Measurements from ENCODE around the gene SFXN3.

SFXN3 gene

DNA sequence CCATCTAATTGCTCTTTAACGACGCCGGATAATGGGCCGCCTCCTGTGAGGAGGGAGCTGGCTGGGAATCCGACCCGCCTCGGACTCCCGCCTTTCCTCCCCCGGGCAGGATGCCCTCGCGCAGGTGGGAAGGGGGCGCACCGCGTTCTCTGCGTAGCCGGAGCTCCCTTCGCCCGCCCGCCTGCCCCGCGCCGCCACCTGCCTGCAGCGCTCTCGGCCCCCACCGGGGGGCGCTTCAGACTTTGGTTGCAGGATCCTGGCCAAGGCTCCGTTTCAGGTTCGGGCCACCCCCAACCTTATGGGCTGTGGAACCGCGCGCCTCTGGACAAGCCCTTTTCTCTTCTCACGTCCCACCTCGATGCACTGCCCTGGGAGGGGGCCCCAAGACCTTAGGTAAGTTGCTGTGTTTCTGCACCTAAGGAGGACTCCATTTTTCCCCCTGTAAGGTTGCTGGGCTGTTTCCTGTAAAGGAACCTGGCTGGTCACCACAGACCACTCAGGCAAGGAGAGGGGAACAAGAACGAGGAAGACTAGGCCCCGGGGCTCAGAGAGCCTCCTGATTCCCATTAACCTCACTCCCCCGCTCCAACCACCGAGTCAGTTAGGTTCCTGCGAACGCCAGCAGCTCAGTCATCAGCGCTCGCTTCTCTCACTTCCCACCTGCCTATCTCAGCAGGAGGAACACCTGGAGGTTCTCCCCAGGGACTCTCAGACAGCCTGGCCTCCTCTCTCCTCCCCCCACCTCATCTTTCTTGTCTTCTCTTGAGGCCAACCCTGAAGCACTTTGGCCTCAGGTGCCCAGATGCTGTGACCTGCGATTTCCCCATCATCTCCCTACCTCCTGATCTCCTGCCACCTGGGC, 19.4 kb downstream of the SFXN3 start:
- peaks cover 22% of the 10 kb centered on the region for H3K79me2 ChIP-seq (ENCODE audit: control insufficient read depth, low read length)

DNA sequence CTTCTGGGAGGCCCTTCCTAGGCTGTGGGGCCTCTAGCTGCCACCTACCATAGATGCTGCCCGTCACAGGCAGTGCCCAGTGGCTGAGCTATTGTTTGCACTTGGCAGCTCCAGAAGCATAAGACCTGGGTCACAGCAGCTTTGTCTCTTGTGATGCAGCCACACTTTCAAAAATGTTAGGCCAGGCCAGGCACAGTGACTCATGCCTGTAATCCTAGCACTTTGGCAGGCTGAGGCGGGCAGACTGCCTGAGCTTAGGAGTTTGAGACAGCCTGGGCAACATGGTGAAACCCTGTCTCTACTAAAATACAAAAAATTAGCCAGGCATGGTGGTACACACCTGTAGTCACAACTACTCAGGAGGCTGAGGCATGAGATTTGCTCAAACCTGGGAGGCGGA, 21.3 kb downstream of the SFXN3 start:
- Histone ChIP-seq H3K4me1 (ENCODE audit: control insufficient read depth, low read length) (peaks cover 42% of the 10 kb centered on the region), H3K27me3 (ENCODE audit: control insufficient read depth, low read length) (no peaks in the 10 kb centered on the region), H3K9me3 (ENCODE audit: control insufficient read depth, insufficient read depth, low read length) (no peaks in the 10 kb centered on the region), H3F3A (ENCODE audit: control insufficient read depth, insufficient read depth) (peaks cover 5% of the 10 kb centered on the region; the same call in 1 of the 2 replicates), H3K27ac (ENCODE audit: low read depth, low read length) (no peak overlapping the region), H3K4me2 (ENCODE audit: low read length) (no peak overlapping the region), H3K36me3 (ENCODE audit: control insufficient read depth, low read length) (peaks cover 29% of the 10 kb centered on the region), H3K4me3 (ENCODE audit: low read length) (no peak overlapping the region), H4K20me1 (ENCODE audit: control insufficient read depth, insufficient read depth, low read depth, low read length) (peaks cover 8% of the 10 kb centered on the region; the same call in 1 of the 2 replicates), H3K79me2 (ENCODE audit: control insufficient read depth, low read length) (peaks cover 39% of the 10 kb centered on the region), H3K9me2 (replicated peaks; ENCODE audit: control insufficient read depth, low read length) (no peaks in the 10 kb centered on the region)
- TF ChIP-seq, protein P1, sequence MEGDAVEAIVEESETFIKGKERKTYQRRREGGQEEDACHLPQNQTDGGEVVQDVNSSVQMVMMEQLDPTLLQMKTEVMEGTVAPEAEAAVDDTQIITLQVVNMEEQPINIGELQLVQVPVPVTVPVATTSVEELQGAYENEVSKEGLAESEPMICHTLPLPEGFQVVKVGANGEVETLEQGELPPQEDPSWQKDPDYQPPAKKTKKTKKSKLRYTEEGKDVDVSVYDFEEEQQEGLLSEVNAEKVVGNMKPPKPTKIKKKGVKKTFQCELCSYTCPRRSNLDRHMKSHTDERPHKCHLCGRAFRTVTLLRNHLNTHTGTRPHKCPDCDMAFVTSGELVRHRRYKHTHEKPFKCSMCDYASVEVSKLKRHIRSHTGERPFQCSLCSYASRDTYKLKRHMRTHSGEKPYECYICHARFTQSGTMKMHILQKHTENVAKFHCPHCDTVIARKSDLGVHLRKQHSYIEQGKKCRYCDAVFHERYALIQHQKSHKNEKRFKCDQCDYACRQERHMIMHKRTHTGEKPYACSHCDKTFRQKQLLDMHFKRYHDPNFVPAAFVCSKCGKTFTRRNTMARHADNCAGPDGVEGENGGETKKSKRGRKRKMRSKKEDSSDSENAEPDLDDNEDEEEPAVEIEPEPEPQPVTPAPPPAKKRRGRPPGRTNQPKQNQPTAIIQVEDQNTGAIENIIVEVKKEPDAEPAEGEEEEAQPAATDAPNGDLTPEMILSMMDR (IDR thresholded peaks at IDR 0.05; ENCODE audit: low read depth, low read length, poor library complexity, severe bottlenecking): no peak
- TF ChIP-seq EZH2phosphoT487 (IDR thresholded peaks at IDR 0.05; ENCODE audit: borderline replicate concordance, low read length): no peak

More for the DNA sequence above, 19.4 kb downstream of the SFXN3 start:
- H3K4me2 ChIP-seq (ENCODE audit: low read length): peak overlapping the region; percentile 68
- no peak overlapping the region for H3K27ac ChIP-seq (ENCODE audit: low read depth, low read length)
- no peaks in the 10 kb centered on the region for H3K9me3 ChIP-seq (ENCODE audit: control insufficient read depth, insufficient read depth, low read length)
- H3K4me1 ChIP-seq (ENCODE audit: control insufficient read depth, low read length): peaks cover 32% of the 10 kb centered on the region
- H3K36me3 ChIP-seq (ENCODE audit: control insufficient read depth, low read length): peaks cover 10% of the 10 kb centered on the region
- H3K4me3 ChIP-seq (ENCODE audit: low read length): peak overlapping the region; percentile 65
- no peaks in the 10 kb centered on the region for H3K9me2 ChIP-seq (replicated peaks; ENCODE audit: control insufficient read depth, low read length)
- no peaks in the 10 kb centered on the region for H3K27me3 ChIP-seq (ENCODE audit: control insufficient read depth, low read length)
- TF ChIP-seq, protein P1 (IDR thresholded peaks at IDR 0.05; ENCODE audit: low read depth, low read length, poor library complexity, severe bottlenecking): peak; percentile 96
- no peak for TF ChIP-seq EZH2phosphoT487 (IDR thresholded peaks at IDR 0.05; ENCODE audit: borderline replicate concordance, low read length)
- H3F3A ChIP-seq (ENCODE audit: control insufficient read depth, insufficient read depth): peaks cover 5% of the 10 kb centered on the region; the same call in 1 of the 2 replicates
- H4K20me1 ChIP-seq (ENCODE audit: control insufficient read depth, insufficient read depth, low read depth, low read length): peaks cover 8% of the 10 kb centered on the region; the same call in 1 of the 2 replicates

DNA sequence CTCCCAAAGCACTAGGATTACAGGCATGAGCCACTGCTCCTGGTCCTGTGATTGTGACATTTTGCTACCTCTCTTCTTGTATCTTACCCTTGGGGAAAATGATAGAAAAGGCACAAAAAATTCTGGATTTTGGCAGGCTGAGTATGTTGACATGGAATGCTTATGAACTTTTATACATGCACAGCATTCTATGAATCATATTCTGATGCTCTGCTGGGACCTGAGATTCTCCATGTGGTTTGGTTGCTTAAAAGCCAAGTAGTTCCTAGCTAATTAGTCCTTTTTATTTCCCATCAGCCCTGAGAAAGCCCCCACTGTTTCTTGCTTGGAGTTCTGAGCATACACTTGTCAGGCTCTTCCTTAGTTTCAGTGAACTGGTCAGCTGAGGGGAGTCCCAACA, 22.5 kb downstream of the SFXN3 start:
- H3K79me2 ChIP-seq (ENCODE audit: control insufficient read depth, low read length): peaks cover 52% of the 10 kb centered on the region
- no peak overlapping the region for H3K27ac ChIP-seq (ENCODE audit: low read depth, low read length)
- peaks cover 5% of the 10 kb centered on the region; the same call in 1 of the 2 replicates for H3F3A ChIP-seq (ENCODE audit: control insufficient read depth, insufficient read depth)
- peaks cover 8% of the 10 kb centered on the region; the same call in 1 of the 2 replicates for H4K20me1 ChIP-seq (ENCODE audit: control insufficient read depth, insufficient read depth, low read depth, low read length)
- H3K4me2 ChIP-seq (ENCODE audit: low read length): no peak overlapping the region
- H3K4me3 ChIP-seq (ENCODE audit: low read length): no peak overlapping the region
- H3K9me3 ChIP-seq (ENCODE audit: control insufficient read depth, insufficient read depth, low read length): no peaks in the 10 kb centered on the region
- no peaks in the 10 kb centered on the region for H3K27me3 ChIP-seq (ENCODE audit: control insufficient read depth, low read length)
- TF ChIP-seq, protein P1 (IDR thresholded peaks at IDR 0.05; ENCODE audit: low read depth, low read length, poor library complexity, severe bottlenecking): no peak
- TF ChIP-seq EZH2phosphoT487 (IDR thresholded peaks at IDR 0.05; ENCODE audit: borderline replicate concordance, low read length): no peak
- peaks cover 37% of the 10 kb centered on the region for H3K36me3 ChIP-seq (ENCODE audit: control insufficient read depth, low read length)
- no peaks in the 10 kb centered on the region for H3K9me2 ChIP-seq (replicated peaks; ENCODE audit: control insufficient read depth, low read length)
- H3K4me1 ChIP-seq (ENCODE audit: control insufficient read depth, low read length): peaks cover 53% of the 10 kb centered on the region

Measured in DOHH2 (cell line).